ENCODE results near the gene ZBTB8OS.
A peak's percentile ranks its signal among the peaks of the same experiment; 100 is the strongest.
"Not testable (repeated sequence)": the region's sequence is repeated elsewhere in the genome, so short reads cannot be mapped to it uniquely, and the experiment has no call there.

ZBTB8OS gene

DNA sequence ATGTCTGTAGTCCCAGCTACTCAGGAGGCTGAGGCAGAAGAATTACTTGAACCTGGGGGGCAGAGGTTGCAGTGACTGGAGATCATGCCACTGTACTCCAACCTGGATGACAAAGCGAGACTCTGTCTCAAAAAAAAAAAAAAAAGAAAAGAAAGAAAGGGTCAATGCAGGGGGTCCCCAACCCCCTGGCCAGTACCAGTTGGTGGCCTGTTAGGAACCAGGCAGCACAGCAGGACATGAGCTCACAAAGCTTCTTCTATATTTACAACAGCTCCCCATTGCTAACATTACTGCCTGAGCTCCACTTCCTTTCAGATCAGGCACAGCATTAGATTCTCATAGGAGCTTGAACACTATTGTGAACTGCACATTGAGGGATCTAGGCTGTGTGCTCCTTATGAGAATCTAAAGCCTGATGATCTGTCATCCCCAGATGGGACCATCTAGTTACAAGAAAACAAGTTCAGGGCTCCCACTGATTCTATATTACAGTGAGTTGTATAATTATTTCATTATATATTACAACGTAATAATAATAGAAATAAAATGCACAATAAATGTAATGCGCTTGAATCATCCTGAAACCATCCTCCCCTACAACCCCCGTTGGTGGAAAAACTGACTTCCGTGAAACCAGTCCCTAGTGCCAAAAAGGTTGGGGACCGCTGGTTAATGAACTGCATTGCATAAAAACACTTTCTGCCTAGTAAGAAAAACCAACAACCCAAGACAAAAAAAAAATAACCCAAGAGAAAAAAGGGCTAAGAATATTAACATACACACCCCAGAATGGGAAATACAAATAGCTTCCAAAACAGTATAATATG lies 2.8 kb downstream of the ZBTB8OS start:
- no peak for DNase-seq

GRCh38 chr1:32644426-32644825 lies 5.9 kb downstream of the ZBTB8OS start:
- no peak for DNase-seq

DNA sequence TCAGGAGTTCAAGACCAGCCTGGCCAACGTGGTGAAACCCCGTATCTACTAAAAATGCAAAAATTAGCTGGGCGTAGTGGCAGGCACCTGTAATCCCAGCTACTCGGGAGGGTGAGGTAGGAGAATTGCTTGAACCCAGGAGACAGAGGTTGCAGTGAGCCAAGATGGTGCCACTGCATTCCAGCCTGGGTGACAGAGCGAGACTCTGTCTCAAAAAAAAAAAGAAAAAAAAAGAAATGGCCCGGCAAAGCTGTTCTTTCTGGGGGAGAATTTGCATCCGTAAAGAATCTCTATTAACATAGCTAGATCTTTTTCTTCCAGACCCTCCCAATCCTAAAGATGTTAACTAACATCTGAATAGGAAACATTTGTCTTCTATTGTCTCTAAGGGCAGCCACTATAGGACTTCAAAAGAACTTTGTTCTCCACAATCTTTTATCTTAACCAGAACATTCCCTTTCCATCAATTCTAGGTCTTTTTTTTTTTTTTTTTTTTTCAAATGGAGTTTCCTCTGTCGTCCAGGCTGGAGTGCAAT lies 8.0 kb downstream of the ZBTB8OS start:
- DNase-seq: not testable (repeated sequence)

GRCh38 chr1:32639489-32640075 lies 10.8 kb downstream of the ZBTB8OS start:
- no peak for DNase-seq

DNA sequence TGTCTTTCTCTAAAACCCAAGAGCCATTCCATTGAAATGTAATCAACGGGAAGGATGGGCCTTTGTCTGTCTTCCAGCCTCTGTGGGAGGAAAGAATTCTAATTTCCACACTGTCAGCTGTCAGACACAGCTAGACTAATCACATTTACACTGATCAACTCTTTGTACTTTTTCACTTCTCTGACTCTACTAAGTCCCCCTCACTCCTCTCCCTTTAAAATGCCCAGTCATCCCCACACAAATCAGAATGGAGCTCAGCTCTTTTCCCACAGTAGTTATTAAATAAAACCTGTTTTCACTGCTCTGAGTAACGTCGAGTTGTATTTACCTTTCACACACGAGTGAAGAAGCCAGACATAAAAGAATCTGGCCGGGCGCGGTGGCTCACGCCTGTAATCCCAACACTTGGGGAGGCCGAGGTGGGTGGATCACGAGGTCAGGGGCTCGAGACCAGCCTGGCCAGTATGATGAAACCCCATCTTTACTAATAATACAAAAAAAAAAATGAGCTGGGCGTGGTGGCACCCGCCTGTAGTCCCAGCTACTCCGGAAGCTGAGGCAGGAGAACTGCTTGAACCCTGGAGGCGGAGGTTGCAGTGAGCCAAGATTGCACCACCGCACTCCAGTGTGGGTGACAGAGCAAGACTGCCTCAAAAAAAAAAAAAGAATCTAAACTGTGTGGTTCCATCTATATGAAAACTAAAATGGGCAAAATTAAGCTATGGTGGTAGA lies 13.3 kb downstream of the ZBTB8OS start:
- no peak for DNase-seq

- DNase-seq: no peak
Observed at GRCh38 chr1:32635508-32636277, 14.7 kb downstream of the ZBTB8OS start.

DNA sequence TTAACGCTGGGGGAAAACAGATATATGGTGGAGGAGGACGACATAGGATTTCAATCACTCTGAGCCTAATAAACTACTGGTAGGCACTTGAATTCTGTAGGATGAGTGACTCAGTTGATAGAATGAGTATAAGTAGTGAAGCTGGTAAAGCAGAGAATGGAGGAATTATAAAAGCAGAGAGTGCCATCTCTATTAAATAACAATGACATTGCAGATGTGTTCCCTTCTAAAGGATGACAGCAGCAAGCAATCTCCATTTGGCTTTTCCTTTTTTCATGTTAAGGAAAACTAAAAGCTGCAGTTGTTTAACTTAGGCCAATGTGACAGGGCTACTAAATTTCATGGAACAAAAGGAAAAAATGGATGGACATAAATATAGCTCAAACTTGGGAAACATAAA lies 17.5 kb downstream of the ZBTB8OS start:
- DNase-seq: no peak

DNA sequence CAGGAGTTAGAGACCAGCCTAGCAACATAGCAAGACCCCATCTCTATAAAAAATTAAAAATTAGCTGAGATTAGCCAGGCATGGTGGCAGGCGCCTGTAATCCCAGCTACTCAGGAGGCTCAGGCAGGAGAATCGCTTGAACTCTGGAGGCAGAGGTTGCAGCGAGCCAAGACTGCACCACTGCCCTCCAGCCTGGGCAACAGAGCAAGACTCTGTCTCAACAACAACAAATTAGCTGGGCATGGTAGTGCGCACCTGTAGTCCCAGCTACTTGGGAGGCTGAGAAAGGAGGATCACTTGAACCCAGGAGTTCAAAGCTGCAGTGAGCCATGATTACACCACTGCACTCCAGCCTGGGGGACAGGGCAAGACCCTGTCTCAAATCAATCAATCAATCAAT lies 20.2 kb downstream of the ZBTB8OS start:
- not testable (repeated sequence) for DNase-seq

DNA sequence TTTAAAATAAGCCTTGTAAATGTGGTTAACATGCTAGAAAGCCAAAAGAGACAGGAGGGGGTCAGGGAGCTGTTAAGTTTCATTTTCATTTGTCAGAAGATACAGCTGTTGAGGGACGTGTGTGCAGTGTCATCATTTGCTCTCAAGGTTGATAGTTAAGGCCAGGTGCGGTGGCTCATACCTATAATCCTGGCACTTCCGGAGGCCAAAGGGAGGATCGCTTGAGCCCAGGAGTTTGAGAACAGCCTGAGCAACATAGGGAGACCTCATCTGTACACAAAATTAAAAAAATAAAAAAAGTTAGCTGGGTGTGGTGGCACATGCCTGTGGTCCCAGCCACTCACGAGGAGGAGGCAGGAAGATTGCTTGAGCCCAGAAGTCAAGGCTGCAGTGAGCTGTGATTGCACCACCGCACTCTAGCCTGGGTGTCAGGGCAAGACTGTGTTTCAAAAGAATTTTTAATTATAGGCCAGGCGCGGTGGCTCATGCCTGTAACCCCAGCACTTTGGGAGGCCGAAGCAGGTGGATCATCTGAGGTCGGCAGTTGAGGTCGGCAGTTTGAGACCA lies 22.7 kb downstream of the ZBTB8OS start:
- DNase-seq: no peak

GRCh38 chr1:32626176-32626575 lies 24.2 kb downstream of the ZBTB8OS start:
- DNase-seq: no peak

DNA sequence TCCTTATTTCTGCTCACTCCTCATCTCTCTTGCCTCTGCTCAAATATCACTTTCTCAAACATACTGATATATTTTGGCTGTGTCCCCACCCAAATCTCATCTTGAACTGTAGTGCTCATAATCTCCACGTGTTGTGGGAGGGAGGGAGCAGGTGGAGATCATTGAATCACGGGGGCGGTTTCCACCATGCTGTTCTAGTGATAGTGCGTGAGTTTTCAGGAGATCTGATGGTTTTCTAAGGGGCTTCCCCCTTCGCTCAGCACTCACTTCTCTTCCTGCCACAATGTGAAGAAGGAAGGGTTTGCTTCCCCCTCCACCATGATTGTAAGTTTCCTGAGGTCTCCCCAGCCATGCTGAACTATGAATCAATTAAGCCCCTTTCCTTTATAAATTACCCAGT lies 26.6 kb downstream of the ZBTB8OS start:
- no peak for DNase-seq

- no peak for DNase-seq
Observed at GRCh38 chr1:32622806-32623681, 27.3 kb downstream of the ZBTB8OS start.

- no peak for DNase-seq
Observed at GRCh38 chr1:32622205-32622604, 28.1 kb downstream of the ZBTB8OS start.

DNA sequence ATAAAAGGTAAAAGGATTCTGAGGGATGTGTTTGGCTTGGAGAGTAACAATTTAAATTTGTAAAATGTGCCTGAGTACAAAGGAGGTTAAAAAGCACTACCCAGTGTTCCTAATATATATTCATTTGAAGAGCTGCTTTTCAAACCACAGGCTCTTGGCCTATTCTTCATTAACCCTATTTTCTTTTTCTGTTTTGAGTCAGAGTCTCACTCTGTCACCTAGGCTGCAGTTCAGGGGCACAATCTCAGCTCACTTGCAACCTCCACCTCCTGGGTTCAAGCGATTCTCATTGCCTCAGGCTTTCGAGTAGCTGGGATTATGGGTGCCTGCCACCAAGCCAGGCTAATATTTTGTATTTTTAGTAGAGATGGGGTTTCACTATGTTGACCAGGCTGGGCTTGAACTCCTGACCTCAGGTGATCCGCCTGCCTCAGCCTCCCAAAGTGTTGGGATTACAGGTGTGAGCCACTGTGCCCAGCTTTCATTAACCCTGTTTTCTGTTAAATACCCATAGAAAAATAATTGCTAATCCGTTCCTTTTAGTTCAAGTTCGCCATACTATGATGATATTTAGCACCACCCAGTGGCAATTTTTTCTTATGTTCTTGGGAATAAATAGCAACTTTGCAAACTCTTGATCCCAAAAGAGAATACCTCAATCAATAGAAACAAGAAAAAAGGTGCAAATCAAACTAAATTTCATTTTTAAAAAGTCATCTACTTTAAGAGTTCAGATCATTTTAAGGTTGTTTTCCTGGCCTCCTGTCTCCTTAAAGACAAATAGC lies 30.5 kb downstream of the ZBTB8OS start:
- DNase-seq: no peak

GRCh38 chr1:32618673-32619221 lies 31.6 kb downstream of the ZBTB8OS start:
- no peak for DNase-seq

DNA sequence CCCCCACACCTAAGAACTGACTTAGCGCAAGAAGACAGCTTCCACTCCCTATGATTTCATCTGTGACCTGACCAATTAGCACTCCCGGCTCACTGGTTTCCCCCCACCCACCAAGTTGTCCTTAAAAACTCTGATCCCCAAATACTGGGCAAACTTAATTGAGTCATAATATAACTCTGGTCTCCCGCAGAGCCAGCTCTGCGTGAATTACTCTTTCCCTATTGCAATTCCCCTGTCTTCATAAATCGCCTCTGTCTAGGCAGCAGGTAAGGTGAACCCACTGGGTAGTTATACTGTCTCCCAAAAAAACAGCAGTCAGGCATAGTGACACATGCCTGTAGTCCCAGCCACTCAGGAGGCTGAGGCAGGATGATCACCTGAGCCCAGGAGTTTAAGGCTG lies 36.9 kb downstream of the ZBTB8OS start:
- DNase-seq: no peak

DNA sequence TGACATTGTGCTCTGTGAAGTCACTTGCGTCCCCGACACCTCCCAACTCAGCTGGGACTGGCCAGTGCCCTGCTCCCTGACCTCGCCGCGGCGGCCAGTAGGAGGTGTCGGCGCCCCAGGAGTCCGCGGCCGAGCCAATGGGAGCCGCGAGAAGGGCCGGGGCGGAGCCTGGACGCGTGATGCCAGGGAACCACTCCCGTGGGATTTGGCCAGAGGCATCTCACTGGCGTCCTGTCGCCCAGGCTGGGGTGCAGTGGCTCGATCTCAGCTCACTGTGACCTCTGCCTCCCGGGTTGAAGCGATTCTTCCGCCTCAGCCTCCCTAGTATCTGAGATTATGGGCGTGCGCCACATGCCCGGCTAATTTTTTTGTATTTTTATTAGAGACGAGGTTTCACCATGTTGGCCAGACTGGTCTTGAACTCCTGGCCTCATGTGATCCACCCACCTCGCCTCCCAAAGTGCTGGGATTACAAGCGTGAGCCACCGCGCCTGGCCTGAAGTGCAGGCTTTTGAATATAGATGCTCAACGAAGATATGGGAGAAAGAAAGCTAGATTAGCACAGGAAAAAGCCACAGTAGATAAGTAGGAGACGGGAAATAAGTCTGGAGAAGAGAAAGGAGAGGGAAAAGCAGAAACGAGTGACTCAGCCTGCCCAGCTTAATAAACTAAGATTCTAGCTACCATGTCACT lies 38.0 kb downstream of the ZBTB8OS start:
- peak; percentile 40 for DNase-seq

DNA sequence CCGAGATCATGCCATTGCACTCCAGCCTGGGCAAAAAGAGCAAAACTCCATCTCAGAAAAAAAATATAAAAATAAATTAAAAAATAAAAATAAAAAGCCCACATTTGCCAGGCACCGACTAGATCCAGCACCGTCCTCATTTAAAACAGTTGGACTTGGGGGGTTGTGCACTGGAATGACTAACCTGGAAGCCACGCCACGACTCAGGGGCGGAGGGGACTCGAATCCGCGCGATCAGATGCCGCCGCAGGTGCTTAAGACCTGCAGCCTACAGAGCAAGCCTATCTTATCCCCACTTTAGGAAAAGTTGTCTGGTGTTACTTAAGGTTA lies 38.5 kb downstream of the ZBTB8OS start:
- no peak for DNase-seq

DNA sequence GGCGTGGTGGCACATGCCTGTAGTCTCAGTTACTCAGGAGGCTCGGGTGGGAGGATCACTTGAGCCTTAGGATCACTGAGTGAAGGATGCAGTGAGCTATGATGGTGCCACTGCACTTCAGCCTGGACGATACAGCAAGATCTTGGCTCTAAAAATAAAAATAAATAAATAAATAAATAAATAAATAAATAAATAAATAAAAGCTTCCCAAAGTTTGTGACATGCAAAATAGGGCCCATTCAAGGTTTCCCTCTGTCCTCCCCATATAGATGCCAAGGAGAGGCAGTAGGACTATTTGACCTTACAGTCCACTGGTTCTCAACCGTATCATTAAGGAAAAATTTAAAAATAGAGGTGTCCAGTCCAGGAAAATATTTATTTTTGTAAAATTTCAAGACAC lies 41.2 kb downstream of the ZBTB8OS start:
- no peak for DNase-seq
